Keratinocyte (primary cell): ENCODE measurements around the gene STK32B. TPM values are rescaled to one million over a fixed set of nuclear protein-coding genes. Genes with fewer than 3 reads are reported as not detected.

Source experiments
- DNase-seq: peaks from one replicate; pipeline ENCODE4 v3.0.0-alpha.2; 2011; ENCODE audit warnings: low read depth, missing footprints, low spot score
- FAIRE-seq: peaks from 2 replicates; lab custom pipeline; 2011; peaks lifted over from hg19 to GRCh38; lab: Jason Lieb, UNC
- H2AFZ ChIP-seq: 2 replicates; pipeline ENCODE4 v1.6.0; 2012; ENCODE audit warnings: low read length, control low read depth, inconsistent platforms; ENCODE audit not compliant: control insufficient read depth
- H3K27ac ChIP-seq: 2 replicates; pipeline ENCODE4 v1.5.1; 2011; ENCODE audit warnings: low read length; ENCODE audit not compliant: control insufficient read depth, insufficient read depth
- H3K27me3 ChIP-seq: 3 replicates; pipeline ENCODE4 v1.6.0; 2011; ENCODE audit warnings: low read length; ENCODE audit not compliant: control insufficient read depth, insufficient read depth; ENCODE audit errors: extremely low read depth
- H3K36me3 ChIP-seq, 2 experiments: 2 replicates in 1 of 2; 3 replicates in 1 of 2; pipeline ENCODE4 v1.5.1; 2011; ENCODE audit warnings: low read length in 2 of 2, mild to moderate bottlenecking in 1 of 2; ENCODE audit not compliant: control insufficient read depth in 2 of 2, insufficient read depth in 2 of 2; ENCODE audit errors: extremely low read depth in 1 of 2
- H3K4me1 ChIP-seq: 3 replicates; pipeline ENCODE4 v1.5.1; 2011; ENCODE audit warnings: low read length; ENCODE audit not compliant: control insufficient read depth, insufficient read depth; ENCODE audit errors: extremely low read depth
- H3K4me2 ChIP-seq: 3 replicates; pipeline ENCODE4 v1.6.0; 2011; ENCODE audit warnings: low read depth, low read length; ENCODE audit not compliant: control insufficient read depth, insufficient read depth; ENCODE audit errors: extremely low read depth
- H3K4me3 ChIP-seq, 3 experiments: fragments of 200-600 bp in 1 of 3; sonication (generic) in 1 of 3; 2 replicates in 2 of 3; 3 replicates in 1 of 3; pipeline ENCODE4 v1.5.1; 2011 to 2016; ENCODE audit warnings: low read length in 3 of 3, mild to moderate bottlenecking in 3 of 3, control low read depth in 2 of 3, inconsistent platforms in 1 of 3, low read depth in 1 of 3, mixed read lengths in 1 of 3, mixed run types in 1 of 3, moderate library complexity in 1 of 3; ENCODE audit not compliant: control insufficient read depth in 2 of 3, insufficient read depth in 2 of 3; ENCODE audit errors: extremely low read depth in 1 of 3
- H3K79me2 ChIP-seq: 2 replicates; pipeline ENCODE4 v1.6.0; 2012; ENCODE audit warnings: low read length; ENCODE audit not compliant: control insufficient read depth, insufficient read depth
- H3K9ac ChIP-seq: 3 replicates; pipeline ENCODE4 v1.6.0; 2011; ENCODE audit warnings: low read length; ENCODE audit not compliant: control insufficient read depth, insufficient read depth; ENCODE audit errors: extremely low read depth
- H3K9me1 ChIP-seq: 3 replicates; pipeline ENCODE4 v1.6.0; 2011; ENCODE audit warnings: low read length; ENCODE audit not compliant: control insufficient read depth, insufficient read depth; ENCODE audit errors: extremely low read depth
- H3K9me3 ChIP-seq: 2 replicates; pipeline ENCODE4 v1.5.1; 2012; ENCODE audit warnings: low read depth, low read length; ENCODE audit not compliant: control insufficient read depth
- H4K20me1 ChIP-seq: 3 replicates; pipeline ENCODE4 v1.6.0; 2011; ENCODE audit warnings: low read length; ENCODE audit not compliant: control insufficient read depth, insufficient read depth; ENCODE audit errors: extremely low read depth
- EZH2 ChIP-seq: IDR thresholded peaks from one replicate; pipeline ENCODE4 v1.6.1; 2012; ENCODE audit warnings: inconsistent platforms, mild to moderate bottlenecking, low read length, moderate library complexity
- dilution Hi-C: fragments of 300-500 bp; cut with MboI; formaldehyde crosslinking; loops from one replicate; pipeline ENCODE4 v1.7.0; 2020; ENCODE audit warnings: low sequenced_read_pairs; ENCODE audit not compliant: extremely low pct_ligation_motif_present
- polyA plus RNA-seq, 5 experiments: library from polyadenylated mRNA; depleted of rRNA in 3 of 5; stranded (reverse) in 3 of 5; stranded (forward) in 1 of 5; unstranded in 1 of 5; fragments of >200 nt; gene quantifications; 1 replicate in 1 of 5; 2 replicates in 3 of 5; 3 replicates in 1 of 5; pipeline versions ENCODE4 v1.2.1 to v1.2.3, GENCODE V29; 2011 to 2012; ENCODE audit warnings: missing spikeins in 2 of 5, low read depth in 1 of 5, low replicate concordance in 1 of 5
- TF ChIP-seq, protein P1 (sequence below), 3 experiments: IDR thresholded peaks in 1 of 3; conservative IDR thresholded peaks in 1 of 3; optimal IDR thresholded peaks in 1 of 3; 2 replicates in 2 of 3; 3 replicates in 1 of 3; pipeline versions ENCODE3 to v1.5.1; 2011; ENCODE audit warnings: low read length in 3 of 3, mild to moderate bottlenecking in 3 of 3, moderate library complexity in 2 of 3, control low read depth in 1 of 3, inconsistent platforms in 1 of 3; ENCODE audit not compliant: insufficient read depth in 2 of 3; ENCODE audit errors: extremely low read depth in 1 of 3

STK32B gene
- polyA plus RNA-seq, 1 donor (not counting 4 experiments of a cell fraction or from before 2014, with no cell fraction given), result 3.4 TPM

DNA sequence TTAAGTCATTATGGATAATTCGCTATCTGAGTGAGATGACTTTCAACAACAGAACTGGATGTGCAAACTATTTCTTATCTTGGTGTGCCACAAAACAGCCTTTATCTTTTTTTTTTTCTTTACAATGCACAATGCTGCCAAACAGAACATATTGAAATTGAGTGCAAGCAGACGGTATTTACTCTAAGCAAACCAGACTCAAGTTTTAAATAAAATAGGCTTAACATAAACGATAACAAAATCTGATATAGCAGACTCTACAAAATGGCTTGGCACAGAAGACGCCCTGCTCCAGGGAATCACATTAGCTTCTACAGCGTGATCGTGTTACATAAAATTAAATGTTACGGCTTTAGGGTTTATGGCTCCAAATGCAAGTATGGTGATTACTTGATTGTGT, 9.6 kb upstream of the STK32B start:
- H3K9ac ChIP-seq, result no peak overlapping the region
- no peak overlapping the region for H3K27ac ChIP-seq
- no peaks in the 10 kb centered on the region for H4K20me1 ChIP-seq
- no peak overlapping the region for H3K4me2 ChIP-seq
- peaks cover 35% of the 10 kb centered on the region for H3K4me1 ChIP-seq
- FAIRE-seq, result no peak
- no peak for DNase-seq
- no peaks in the 10 kb centered on the region for H3K36me3 ChIP-seq
- H3K9me1 ChIP-seq, result no peaks in the 10 kb centered on the region
- no peak overlapping the region for H2AFZ ChIP-seq
- no peaks in the 10 kb centered on the region for H3K27me3 ChIP-seq
- no peaks in the 10 kb centered on the region for H3K9me3 ChIP-seq
- H3K79me2 ChIP-seq, result no peaks in the 10 kb centered on the region
- dilution Hi-C loops, result no loop called here
- H3K4me3 ChIP-seq, result no peak overlapping the region
- TF ChIP-seq EZH2, result no peak
- TF ChIP-seq, protein P1, sequence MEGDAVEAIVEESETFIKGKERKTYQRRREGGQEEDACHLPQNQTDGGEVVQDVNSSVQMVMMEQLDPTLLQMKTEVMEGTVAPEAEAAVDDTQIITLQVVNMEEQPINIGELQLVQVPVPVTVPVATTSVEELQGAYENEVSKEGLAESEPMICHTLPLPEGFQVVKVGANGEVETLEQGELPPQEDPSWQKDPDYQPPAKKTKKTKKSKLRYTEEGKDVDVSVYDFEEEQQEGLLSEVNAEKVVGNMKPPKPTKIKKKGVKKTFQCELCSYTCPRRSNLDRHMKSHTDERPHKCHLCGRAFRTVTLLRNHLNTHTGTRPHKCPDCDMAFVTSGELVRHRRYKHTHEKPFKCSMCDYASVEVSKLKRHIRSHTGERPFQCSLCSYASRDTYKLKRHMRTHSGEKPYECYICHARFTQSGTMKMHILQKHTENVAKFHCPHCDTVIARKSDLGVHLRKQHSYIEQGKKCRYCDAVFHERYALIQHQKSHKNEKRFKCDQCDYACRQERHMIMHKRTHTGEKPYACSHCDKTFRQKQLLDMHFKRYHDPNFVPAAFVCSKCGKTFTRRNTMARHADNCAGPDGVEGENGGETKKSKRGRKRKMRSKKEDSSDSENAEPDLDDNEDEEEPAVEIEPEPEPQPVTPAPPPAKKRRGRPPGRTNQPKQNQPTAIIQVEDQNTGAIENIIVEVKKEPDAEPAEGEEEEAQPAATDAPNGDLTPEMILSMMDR (optimal IDR thresholded peaks at IDR 0.05 in 1 of 3, IDR thresholded peaks at IDR 0.05 in 1 of 3, conservative IDR thresholded peaks at IDR 0.05 in 1 of 3; ENCODE audit: extremely low read depth in 1 of 3, insufficient read depth in 2 of 3, low read length in 3 of 3), result no peak

DNA sequence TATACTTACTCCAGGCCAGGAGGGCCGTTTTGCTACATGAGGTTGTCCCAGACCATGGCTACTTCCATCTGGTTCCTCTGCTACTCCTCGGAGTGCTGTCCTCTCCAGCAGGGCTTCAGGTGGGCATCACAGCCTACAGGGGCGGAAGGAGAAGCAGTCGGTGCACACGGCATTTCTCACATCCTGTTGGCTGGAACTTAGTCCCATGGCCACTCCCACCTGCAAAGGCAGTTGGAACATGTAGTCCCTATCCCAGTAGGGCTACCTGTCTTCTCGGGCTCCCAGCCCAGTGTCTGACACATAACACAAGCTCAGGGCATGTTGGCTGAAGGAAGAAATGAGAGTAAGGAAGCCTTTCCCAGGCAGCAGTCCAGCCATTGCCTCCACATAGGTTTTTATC, 7.7 kb upstream of the STK32B start:
- Histone ChIP-seq H3K9ac (no peak overlapping the region), H3K27me3 (no peaks in the 10 kb centered on the region), H3K9me1 (no peaks in the 10 kb centered on the region), H3K27ac (no peak overlapping the region), H3K9me3 (no peaks in the 10 kb centered on the region), H3K4me3 (no peak overlapping the region), H3K36me3 (no peaks in the 10 kb centered on the region), H2AFZ (peak overlapping the region; percentile 40), H4K20me1 (no peaks in the 10 kb centered on the region), H3K4me1 (peaks cover 17% of the 10 kb centered on the region), H3K4me2 (peak overlapping the region; percentile 33), H3K79me2 (no peaks in the 10 kb centered on the region)
- DNase-seq (peak; percentile 23), FAIRE-seq (no peak)
- TF ChIP-seq, protein P1 (optimal IDR thresholded peaks at IDR 0.05 in 1 of 3, IDR thresholded peaks at IDR 0.05 in 1 of 3, conservative IDR thresholded peaks at IDR 0.05 in 1 of 3; ENCODE audit: extremely low read depth in 1 of 3, insufficient read depth in 2 of 3, low read length in 3 of 3), result no peak
- no peak for TF ChIP-seq EZH2
- dilution Hi-C loops, result no loop called here
